ENCODE measurements around the gene PHF13.

DNA sequence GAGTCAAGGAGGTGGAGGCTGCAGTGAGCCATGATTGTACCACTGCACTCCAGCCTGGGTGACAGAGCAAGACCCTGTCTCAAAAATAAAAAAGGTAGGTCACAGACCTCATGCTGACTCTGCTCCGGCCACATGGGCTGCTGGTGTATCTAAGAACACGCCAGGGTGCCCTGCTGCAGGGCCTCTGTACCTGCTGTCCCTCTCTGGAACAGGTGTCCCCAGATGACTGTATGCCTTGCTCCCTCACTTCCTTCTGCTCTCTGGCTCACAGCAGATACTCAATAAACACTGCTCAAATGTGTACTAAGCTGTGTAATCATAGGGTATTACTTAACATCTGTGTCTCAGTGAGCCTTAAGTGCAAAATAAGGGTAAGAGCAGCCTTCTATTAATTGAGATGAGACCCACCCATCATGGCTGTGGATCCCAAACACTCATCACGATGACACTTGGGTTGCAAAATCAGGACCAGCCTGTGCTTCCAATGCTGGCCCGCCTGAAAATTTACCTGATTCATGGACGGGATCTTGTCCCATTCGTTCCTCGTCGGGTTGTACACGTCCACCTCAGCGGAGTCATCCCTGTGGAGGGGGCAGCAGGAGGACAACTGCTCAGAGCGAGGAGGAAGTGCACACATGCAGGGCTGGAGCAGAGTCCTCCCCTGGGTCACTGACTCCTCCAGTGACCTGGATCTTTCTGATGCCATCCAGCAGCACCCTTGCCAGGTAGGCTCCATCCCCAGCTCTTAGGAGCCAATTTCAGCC lies 18.4 kb upstream of the PHF13 start:
- TF ChIP-seq, protein P1, sequence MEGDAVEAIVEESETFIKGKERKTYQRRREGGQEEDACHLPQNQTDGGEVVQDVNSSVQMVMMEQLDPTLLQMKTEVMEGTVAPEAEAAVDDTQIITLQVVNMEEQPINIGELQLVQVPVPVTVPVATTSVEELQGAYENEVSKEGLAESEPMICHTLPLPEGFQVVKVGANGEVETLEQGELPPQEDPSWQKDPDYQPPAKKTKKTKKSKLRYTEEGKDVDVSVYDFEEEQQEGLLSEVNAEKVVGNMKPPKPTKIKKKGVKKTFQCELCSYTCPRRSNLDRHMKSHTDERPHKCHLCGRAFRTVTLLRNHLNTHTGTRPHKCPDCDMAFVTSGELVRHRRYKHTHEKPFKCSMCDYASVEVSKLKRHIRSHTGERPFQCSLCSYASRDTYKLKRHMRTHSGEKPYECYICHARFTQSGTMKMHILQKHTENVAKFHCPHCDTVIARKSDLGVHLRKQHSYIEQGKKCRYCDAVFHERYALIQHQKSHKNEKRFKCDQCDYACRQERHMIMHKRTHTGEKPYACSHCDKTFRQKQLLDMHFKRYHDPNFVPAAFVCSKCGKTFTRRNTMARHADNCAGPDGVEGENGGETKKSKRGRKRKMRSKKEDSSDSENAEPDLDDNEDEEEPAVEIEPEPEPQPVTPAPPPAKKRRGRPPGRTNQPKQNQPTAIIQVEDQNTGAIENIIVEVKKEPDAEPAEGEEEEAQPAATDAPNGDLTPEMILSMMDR (IDR thresholded peaks at IDR 0.05), result no peak
- no peak for TF ChIP-seq POLR2A (IDR thresholded peaks at IDR 0.05)
- peak; percentile 34 for TF ChIP-seq POLR2AphosphoS5 (IDR thresholded peaks at IDR 0.05)

Data from prostate gland (tissue), 2 donors.